ENCODE data around the gene PPFIBP1.

DNA sequence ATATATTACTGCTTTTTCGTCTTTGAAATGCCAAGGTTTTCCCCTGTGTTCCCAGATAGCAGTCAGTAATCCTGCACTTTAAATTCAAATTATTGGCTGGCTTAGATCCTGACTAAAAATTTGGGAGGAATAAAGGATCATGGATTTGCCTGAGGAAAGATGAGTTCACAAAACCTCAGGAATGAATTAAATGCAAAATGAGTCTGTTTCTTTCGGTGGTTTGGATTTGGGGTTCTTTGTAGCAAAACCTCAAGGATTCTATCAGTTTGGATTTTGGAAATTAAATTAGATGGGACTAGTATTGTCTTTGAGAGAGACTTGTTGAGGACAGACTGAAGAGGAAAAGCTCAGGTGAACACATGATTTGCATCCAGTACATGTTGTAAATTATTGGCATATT lies 36.1 kb downstream of the PPFIBP1 start:
- TF ChIP-seq, protein P1, sequence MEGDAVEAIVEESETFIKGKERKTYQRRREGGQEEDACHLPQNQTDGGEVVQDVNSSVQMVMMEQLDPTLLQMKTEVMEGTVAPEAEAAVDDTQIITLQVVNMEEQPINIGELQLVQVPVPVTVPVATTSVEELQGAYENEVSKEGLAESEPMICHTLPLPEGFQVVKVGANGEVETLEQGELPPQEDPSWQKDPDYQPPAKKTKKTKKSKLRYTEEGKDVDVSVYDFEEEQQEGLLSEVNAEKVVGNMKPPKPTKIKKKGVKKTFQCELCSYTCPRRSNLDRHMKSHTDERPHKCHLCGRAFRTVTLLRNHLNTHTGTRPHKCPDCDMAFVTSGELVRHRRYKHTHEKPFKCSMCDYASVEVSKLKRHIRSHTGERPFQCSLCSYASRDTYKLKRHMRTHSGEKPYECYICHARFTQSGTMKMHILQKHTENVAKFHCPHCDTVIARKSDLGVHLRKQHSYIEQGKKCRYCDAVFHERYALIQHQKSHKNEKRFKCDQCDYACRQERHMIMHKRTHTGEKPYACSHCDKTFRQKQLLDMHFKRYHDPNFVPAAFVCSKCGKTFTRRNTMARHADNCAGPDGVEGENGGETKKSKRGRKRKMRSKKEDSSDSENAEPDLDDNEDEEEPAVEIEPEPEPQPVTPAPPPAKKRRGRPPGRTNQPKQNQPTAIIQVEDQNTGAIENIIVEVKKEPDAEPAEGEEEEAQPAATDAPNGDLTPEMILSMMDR (IDR thresholded peaks at IDR 0.05): no peak
- TF ChIP-seq POLR2AphosphoS5 (IDR thresholded peaks at IDR 0.05): no peak

All from prostate gland (tissue), 2 donors.